HCT116 (cell line): ENCODE data around the gene FMNL1. TPM values are rescaled to one million over a fixed set of nuclear protein-coding genes. Genes with fewer than 3 reads are reported as not detected.
A peak's percentile ranks its signal among the peaks of the same experiment; 100 is the strongest.

ENCODE experiments used
- ATAC-seq: fragments of 200-7000 bp; cut with Tn5 transposase; 2 replicates; pipeline ENCODE4 v1.9.1; 2020; ENCODE audit warnings: mild to moderate bottlenecking, moderate library complexity
- BruUV-seq: library from RNA; stranded (reverse); fragments of 400-500 nt; replicated peaks from 2 replicates; lab custom pipeline; 2021; lab: Mats Ljungman, UMichigan
- CTCF ChIA-PET: fragments of 300-600 bp; sonication (Branson Sonifier 250); formaldehyde crosslinking; loops from one replicate; lab custom pipeline; 2021; ENCODE audit warnings: antibody characterized with exemption; lab: Charles Lee
- POLR2A ChIA-PET: fragments of 300-600, 350-600 bp; sonication (Branson Sonifier 250); formaldehyde crosslinking; loops from one replicate; lab custom pipeline; 2021; ENCODE audit warnings: antibody characterized with exemption; lab: Charles Lee
- RAD21 ChIA-PET, 2 experiments: fragments of 300-600 bp; sonication (Branson Sonifier 250); formaldehyde crosslinking; loops; one replicate each; lab custom pipeline; 2023; ENCODE audit warnings: low total read pairs in 2 of 2; ENCODE audit not compliant: uncharacterized antibody in 2 of 2, unreplicated experiment in 2 of 2, low non-redundant PET in 1 of 2; lab: Charles Lee
- DNase-seq: peaks from one replicate; pipeline ENCODE4 v3.0.0-alpha.2; 2010; ENCODE audit warnings: low read depth, low spot score
- H2AFZ ChIP-seq: fragments of 200-600 bp; shearing (Covaris generic), sonication (generic); 2 replicates; pipeline ENCODE4 v1.6.1; 2017; ENCODE audit warnings: low read depth, mixed run types, mixed read lengths, antibody characterized with exemption, low read length; ENCODE audit not compliant: poor library complexity, severe bottlenecking
- H3K27ac ChIP-seq: 2 replicates; pipeline ENCODE4 v1.5.1; 2012; ENCODE audit warnings: low read depth, low read length
- H3K27me3 ChIP-seq: fragments of 200-600 bp; sonication (generic); 2 replicates; pipeline ENCODE4 v1.6.1; 2016; ENCODE audit warnings: mixed run types, low read length, mixed read lengths; ENCODE audit not compliant: insufficient read depth
- H3K36me3 ChIP-seq, 2 experiments: fragments of 200-500 bp in 1 of 2; fragments of 200-600 bp in 1 of 2; sonication (Bioruptor generic) in 1 of 2; sonication (generic) in 1 of 2; 2 replicates each; pipeline versions ENCODE4 v1.5.1 to v1.6.1; 2014 to 2016; ENCODE audit warnings: low read length in 2 of 2, inconsistent platforms in 1 of 2, mixed read lengths in 1 of 2, mixed run types in 1 of 2; ENCODE audit not compliant: insufficient read depth in 2 of 2, control insufficient read depth in 1 of 2
- H3K4me1 ChIP-seq, 2 experiments: fragments of 200-600 bp in 1 of 2; sonication (generic) in 1 of 2; 2 replicates each; pipeline versions ENCODE4 v1.5.1 to v1.6.1; 2012 to 2017; ENCODE audit warnings: low read length in 2 of 2, inconsistent platforms in 1 of 2, mild to moderate bottlenecking in 1 of 2, mixed read lengths in 1 of 2, mixed run types in 1 of 2, moderate library complexity in 1 of 2; ENCODE audit not compliant: insufficient read depth in 2 of 2, control insufficient read depth in 1 of 2
- H3K4me2 ChIP-seq: fragments of 200-600 bp; sonication (generic); 2 replicates; pipeline ENCODE4 v1.6.1; 2017; ENCODE audit warnings: mixed run types, low read length, mixed read lengths
- H3K4me3 ChIP-seq, 2 experiments: fragments of 200-600 bp in 1 of 2; sonication (generic) in 1 of 2; replicated peaks in 1 of 2; 2 replicates each; pipeline ENCODE4 v1.5.1; 2011 to 2016; ENCODE audit warnings: low read length in 2 of 2, control low read depth in 1 of 2, low read depth in 1 of 2, mild to moderate bottlenecking in 1 of 2, mixed read lengths in 1 of 2, mixed run types in 1 of 2
- H3K79me2 ChIP-seq: fragments of 200-600 bp; sonication (generic); 2 replicates; pipeline ENCODE4 v1.6.1; 2017; ENCODE audit warnings: mild to moderate bottlenecking, mixed run types, low read length, moderate library complexity, mixed read lengths; ENCODE audit not compliant: insufficient read depth
- H3K9ac ChIP-seq: fragments of 200-600 bp; sonication (generic); 2 replicates; pipeline ENCODE4 v1.6.1; 2016; ENCODE audit warnings: low read length, mixed read lengths
- H3K9me2 ChIP-seq: fragments of 200-600 bp; sonication (generic), shearing (Covaris generic); 2 replicates; pipeline ENCODE4 v1.6.1; 2017; ENCODE audit warnings: mixed run types, mild to moderate bottlenecking, moderate library complexity; ENCODE audit not compliant: insufficient read depth
- H3K9me3 ChIP-seq, 2 experiments: fragments of 200-500 bp in 1 of 2; fragments of 200-600 bp in 1 of 2; sonication (Bioruptor generic) in 1 of 2; sonication (generic) in 1 of 2; 2 replicates each; pipeline ENCODE4 v1.6.1; 2014 to 2017; ENCODE audit warnings: low read length in 2 of 2, mixed read lengths in 2 of 2, inconsistent platforms in 1 of 2, low read depth in 1 of 2, mild to moderate bottlenecking in 1 of 2, mixed run types in 1 of 2, moderate library complexity in 1 of 2; ENCODE audit not compliant: control insufficient read depth in 1 of 2, insufficient read depth in 1 of 2
- H4K20me1 ChIP-seq: fragments of 200-600 bp; sonication (generic), shearing (Covaris generic); 2 replicates; pipeline ENCODE4 v1.6.1; 2017; ENCODE audit warnings: mixed run types, mild to moderate bottlenecking, moderate library complexity; ENCODE audit not compliant: insufficient read depth
- CBX3 ChIP-seq: IDR thresholded peaks from 2 replicates; pipeline ENCODE4 v1.6.1; 2012; ENCODE audit warnings: low read depth
- CEBPB ChIP-seq: IDR thresholded peaks from 2 replicates; pipeline ENCODE4 v1.6.1; 2012; ENCODE audit warnings: low read depth
- ELF1 ChIP-seq: IDR thresholded peaks from 2 replicates; pipeline ENCODE4 v1.6.1; 2012; ENCODE audit warnings: low read depth, borderline replicate concordance
- EZH2phosphoT487 ChIP-seq: fragments of 200-600 bp; IDR thresholded peaks from 2 replicates; pipeline ENCODE4 v1.6.1; 2018; ENCODE audit warnings: antibody characterized with exemption, borderline replicate concordance
- FOSL1 ChIP-seq: IDR thresholded peaks from 2 replicates; pipeline ENCODE4 v1.6.1; 2012; ENCODE audit warnings: low read depth
- JUND ChIP-seq: IDR thresholded peaks from 2 replicates; pipeline ENCODE4 v1.6.1; 2012
- MAX ChIP-seq: IDR thresholded peaks from 2 replicates; pipeline ENCODE4 v1.6.1; 2012
- REST ChIP-seq: IDR thresholded peaks from 2 replicates; pipeline ENCODE4 v1.6.1; 2012; ENCODE audit warnings: low read depth
- SIN3A ChIP-seq: IDR thresholded peaks from 2 replicates; pipeline ENCODE4 v1.6.1; 2012; ENCODE audit warnings: low read depth
- SRF ChIP-seq: IDR thresholded peaks from 2 replicates; pipeline ENCODE4 v1.6.1; 2012; ENCODE audit warnings: low read depth
- TCF7L2 ChIP-seq: IDR thresholded peaks from 2 replicates; pipeline ENCODE4 v1.7.0; 2011; ENCODE audit warnings: borderline replicate concordance, inconsistent platforms; ENCODE audit not compliant: insufficient read depth, insufficient read length; ENCODE audit errors: extremely low read depth
- YY1 ChIP-seq: IDR thresholded peaks from 2 replicates; pipeline ENCODE4 v1.6.1; 2011; ENCODE audit warnings: low read length, low read depth, moderate library complexity, mild to moderate bottlenecking; ENCODE audit not compliant: insufficient replicate concordance; ENCODE audit errors: extremely low read depth
- ZBTB33 ChIP-seq: IDR thresholded peaks from 2 replicates; pipeline ENCODE4 v1.6.1; 2011; ENCODE audit warnings: mild to moderate bottlenecking, low read length, moderate library complexity; ENCODE audit not compliant: insufficient replicate concordance; ENCODE audit errors: extremely low read depth
- ZFX ChIP-seq: fragments of 450-650 bp; IDR thresholded peaks from 2 replicates; pipeline ENCODE4 v1.6.1; 2017
- intact Hi-C: fragments of 100-400 bp; cut with micrococcal nuclease; formaldehyde crosslinking; loops from 2 replicates; pipeline ENCODE4 v1.10.0; 2022
- total RNA-seq: library from RNA; stranded (reverse); gene quantifications from one replicate; pipeline ENCODE4 v1.2.1, GENCODE V29; 2021; ENCODE audit not compliant: unreplicated experiment

FMNL1 gene
- total RNA-seq, 1 experiment from 2014 or later, result 8.2 TPM

- TF ChIP-seq REST, result no peak
- TF ChIP-seq JUND, result no peak
- no peak for TF ChIP-seq MAX
- TF ChIP-seq ELF1, result no peak
- TF ChIP-seq EZH2phosphoT487, result no peak
- TF ChIP-seq ZFX, result no peak
- TF ChIP-seq SIN3A, result no peak
These were observed 757 bp downstream of the FMNL1 start (continued) for GRCh38 chr17:45222289-45222995.

- Histone ChIP-seq H3K27me3 (no peaks in the 10 kb centered on the region), H3K4me3 (peak overlapping the region in 1 of 2 experiments; percentile 43; a peak in 3 of 4 replicates), H3K4me1 (peaks cover 3 to 63% of the 10 kb centered on the region in 2 experiments; a peak in 3 of 4 replicates), H3K79me2 (no peaks in the 10 kb centered on the region), H3K27ac (no peak overlapping the region), H4K20me1 (no peaks in the 10 kb centered on the region), H3K4me2 (peak overlapping the region; percentile 89), H3K9ac (no peak overlapping the region), H3K9me2 (no peaks in the 10 kb centered on the region), H2AFZ (no peak overlapping the region), H3K36me3 (no peaks in the 10 kb centered on the region), H3K9me3 (no peaks in the 10 kb centered on the region)
- TSS peak; percentile 53 for BruUV-seq
- ChIA-PET CTCF (interaction anchor here (1.1 kb wide), 2 partner anchors 9 to 202 kb away, joined by 3 read pairs; no protein-coding TSS in a partner anchor), POLR2A (no interaction called here), RAD21 (no interaction called here)
- DNase-seq (no peak), ATAC-seq (no peak)
- intact Hi-C loops, result no loop called here
- TF ChIP-seq ZBTB33, result no peak
- no peak for TF ChIP-seq TCF7L2
- TF ChIP-seq FOSL1, result no peak
- no peak for TF ChIP-seq JUND
- TF ChIP-seq EZH2phosphoT487, result no peak
- no peak for TF ChIP-seq CEBPB
- no peak for TF ChIP-seq YY1
- TF ChIP-seq CBX3, result no peak
- TF ChIP-seq SRF, result no peak
These were observed 1.4 kb downstream of the FMNL1 start for GRCh38 chr17:45222996-45223538.
